AG04449 (cell line): Measurements from ENCODE around the gene FAAP100.

Source experiments
- CTCF ChIA-PET: fragments of 350-600 bp; formaldehyde crosslinking; extraction: SDS; loops from one replicate; lab custom pipeline; 2021; ENCODE audit warnings: antibody characterized with exemption; lab: Yijun Ruan, JAX
- POLR2A ChIA-PET: fragments of 400-600, 350-600 bp; formaldehyde crosslinking; extraction: SDS; loops from one replicate; lab custom pipeline; 2020; ENCODE audit warnings: antibody characterized with exemption, inconsistent platforms; lab: Yijun Ruan, JAX
- DNase-seq: peaks from one replicate; pipeline ENCODE4 v3.0.0-alpha.2; 2010; ENCODE audit warnings: low read depth, low spot score
- H3K4me3 ChIP-seq: 2 replicates; pipeline ENCODE4 v1.5.1; 2011; ENCODE audit warnings: low read depth, mild to moderate bottlenecking, control low read depth, low read length
- CTCF ChIP-seq: IDR thresholded peaks from one replicate; pipeline ENCODE4 v1.5.1; 2011; ENCODE audit warnings: mild to moderate bottlenecking, moderate library complexity, low read length, control low read depth, inconsistent platforms; ENCODE audit not compliant: insufficient read depth; ENCODE audit errors: missing control alignments

Gene FAAP100

GRCh38 chr17:81546906-81547613, 5.1 kb downstream of the FAAP100 start:
- DNase-seq, result no peak
- H3K4me3 ChIP-seq, result no peak overlapping the region
- TF ChIP-seq CTCF, result no peak
- POLR2A ChIA-PET, result interaction anchor here (0.6 kb wide), 2 partner anchors 8 to 53 kb away, joined by 3 read pairs; no protein-coding TSS in a partner anchor
- CTCF ChIA-PET, result interaction anchor here (6.2 kb wide), 1 partner anchor 54 kb away, joined by 37 read pairs; no protein-coding TSS in a partner anchor

- TF ChIP-seq CTCF, result no peak
- DNase-seq, result no peak
- ChIA-PET POLR2A (no interaction called here), CTCF (interaction anchor here (0.5 to 6.2 kb wide), 3 partner anchors 56 to 90 kb away, joined by 3 to 37 read pairs (median 4); no protein-coding TSS in a partner anchor)
- no peak overlapping the region for H3K4me3 ChIP-seq
These were observed 6.8 kb downstream of the FAAP100 start for GRCh38 chr17:81545160-81545949.

- H3K4me3 ChIP-seq, result no peak overlapping the region
- DNase-seq, result no peak
- ChIA-PET CTCF (interaction anchor here (1.0 to 6.2 kb wide), 2 partner anchors 52 to 57 kb away, joined by 3 to 37 read pairs; no protein-coding TSS in a partner anchor), POLR2A (no interaction called here)
- TF ChIP-seq CTCF, result no peak
These were observed 7.7 kb downstream of the FAAP100 start for GRCh38 chr17:81544281-81544974.

- CTCF ChIA-PET, result interaction anchor here (1.0 to 6.2 kb wide), 2 partner anchors 53 to 57 kb away, joined by 3 to 37 read pairs; no protein-coding TSS in a partner anchor
These were observed 8.4 kb downstream of the FAAP100 start for GRCh38 chr17:81543756-81544155.

GRCh38 chr17:81543339-81543675, 8.8 kb downstream of the FAAP100 start:
- TF ChIP-seq CTCF, result no peak
- no peak overlapping the region for H3K4me3 ChIP-seq
- CTCF ChIA-PET, result interaction anchor here (6.2 kb wide), 1 partner anchor 58 kb away, joined by 37 read pairs; no protein-coding TSS in a partner anchor
- no peak for DNase-seq
- POLR2A ChIA-PET, result no interaction called here

More at GRCh38 chr17:81543756-81544155, 8.4 kb downstream of the FAAP100 start:
- POLR2A ChIA-PET, result no interaction called here
- no peak overlapping the region for H3K4me3 ChIP-seq
- TF ChIP-seq CTCF, result no peak
- no peak for DNase-seq
